Left forelimb (tissue), 1 donor: ENCODE data around the gene BDKRB1.

Source experiments
- DNase-seq: peaks from one replicate; pipeline ENCODE4 v3.0.0-alpha.2; 2018; ENCODE audit warnings: low spot score

BDKRB1 gene

GRCh38 chr14:96255501-96256366, at the start of gene BDKRB1:
TSS of gene BDKRB1 (plus strand) at chr14:96256210. CDS start at chr14:96263683, 7,473 bp downstream.
- no peak for DNase-seq

GRCh38 chr14:96206461-96206860, 49.5 kb upstream of the BDKRB1 start:
- DNase-seq = no peak

GRCh38 chr14:96207686-96208085, 48.3 kb upstream of the BDKRB1 start:
- no peak for DNase-seq

GRCh38 chr14:96208739-96209138, 47.3 kb upstream of the BDKRB1 start:
- DNase-seq = no peak

- no peak for DNase-seq
Observed at GRCh38 chr14:96212140-96212539, 43.9 kb upstream of the BDKRB1 start.

- DNase-seq = no peak
Observed at GRCh38 chr14:96212896-96213295, 43.1 kb upstream of the BDKRB1 start.

- no peak for DNase-seq
Observed at GRCh38 chr14:96213871-96214465, 42.0 kb upstream of the BDKRB1 start.

- no peak for DNase-seq
Observed at GRCh38 chr14:96214793-96215192, 41.2 kb upstream of the BDKRB1 start.

GRCh38 chr14:96215452-96216244, 40.4 kb upstream of the BDKRB1 start:
- DNase-seq = no peak

- DNase-seq = no peak
Observed at GRCh38 chr14:96216627-96217026, 39.4 kb upstream of the BDKRB1 start.

- DNase-seq = no peak
Observed at GRCh38 chr14:96217376-96217913, 38.6 kb upstream of the BDKRB1 start.

GRCh38 chr14:96221109-96221650, 34.8 kb upstream of the BDKRB1 start:
- DNase-seq = no peak

GRCh38 chr14:96221841-96222240, 34.2 kb upstream of the BDKRB1 start:
- DNase-seq = no peak

GRCh38 chr14:96224480-96225096, 31.4 kb upstream of the BDKRB1 start:
- DNase-seq = no peak

- DNase-seq = no peak
Observed at GRCh38 chr14:96225213-96225612, 30.8 kb upstream of the BDKRB1 start.

- DNase-seq = no peak
Observed at GRCh38 chr14:96225745-96226151, 30.3 kb upstream of the BDKRB1 start.

- no peak for DNase-seq
Observed at GRCh38 chr14:96227428-96227827, 28.6 kb upstream of the BDKRB1 start.

- no peak for DNase-seq
Observed at GRCh38 chr14:96229315-96229714, 26.7 kb upstream of the BDKRB1 start.

GRCh38 chr14:96231056-96231455, 25.0 kb upstream of the BDKRB1 start:
- no peak for DNase-seq

GRCh38 chr14:96231526-96232130, 24.4 kb upstream of the BDKRB1 start:
- DNase-seq = no peak

- DNase-seq = no peak
Observed at GRCh38 chr14:96232506-96232905, 23.5 kb upstream of the BDKRB1 start.
